Measurements from ENCODE around the gene MTLN. TPM values are rescaled to one million over a fixed set of nuclear protein-coding genes. Genes with fewer than 3 reads are reported as not detected.

MTLN gene
- total and polyA plus RNA-seq, 12 donors: 129 to 848 (median 177) TPM

DNA sequence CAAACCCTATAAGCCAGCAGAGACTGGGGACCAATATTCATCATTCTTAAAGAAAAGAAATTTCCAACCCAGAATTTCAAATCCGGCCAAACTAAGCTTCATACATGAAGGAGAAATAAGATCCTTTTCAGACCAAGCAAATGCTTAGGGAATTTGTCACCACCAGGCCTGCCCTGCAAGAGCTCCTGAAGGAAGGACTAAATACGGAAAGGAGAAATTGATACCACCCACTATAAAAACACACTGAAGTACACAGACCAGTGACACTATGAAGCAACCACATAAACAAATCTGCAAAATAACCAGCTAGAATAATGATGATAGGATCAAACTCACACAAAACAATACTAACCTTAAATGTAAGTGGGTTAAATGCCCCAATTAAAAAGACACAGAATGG lies 29.9 kb downstream of the MTLN start:
- Histone ChIP-seq H3K9me3 (peaks cover 0 to 27% (median 11%) of the 10 kb centered on the region in 11 donors), H3K27me3 (no peaks in the 10 kb centered on the region), H3K36me3 (peaks cover 0 to 10% (median 0%) of the 10 kb centered on the region in 9 donors), H3K27ac (no peak overlapping the region), H3K4me1 (no peaks in the 10 kb centered on the region), H3K4me3 (no peak overlapping the region)
- ATAC-seq (no peak), DNase-seq (no peak)
- WGBS, 2 donors: 93 to 95% methylated on average over 2 of the region's 2 CpGs
- TF ChIP-seq, protein P1, sequence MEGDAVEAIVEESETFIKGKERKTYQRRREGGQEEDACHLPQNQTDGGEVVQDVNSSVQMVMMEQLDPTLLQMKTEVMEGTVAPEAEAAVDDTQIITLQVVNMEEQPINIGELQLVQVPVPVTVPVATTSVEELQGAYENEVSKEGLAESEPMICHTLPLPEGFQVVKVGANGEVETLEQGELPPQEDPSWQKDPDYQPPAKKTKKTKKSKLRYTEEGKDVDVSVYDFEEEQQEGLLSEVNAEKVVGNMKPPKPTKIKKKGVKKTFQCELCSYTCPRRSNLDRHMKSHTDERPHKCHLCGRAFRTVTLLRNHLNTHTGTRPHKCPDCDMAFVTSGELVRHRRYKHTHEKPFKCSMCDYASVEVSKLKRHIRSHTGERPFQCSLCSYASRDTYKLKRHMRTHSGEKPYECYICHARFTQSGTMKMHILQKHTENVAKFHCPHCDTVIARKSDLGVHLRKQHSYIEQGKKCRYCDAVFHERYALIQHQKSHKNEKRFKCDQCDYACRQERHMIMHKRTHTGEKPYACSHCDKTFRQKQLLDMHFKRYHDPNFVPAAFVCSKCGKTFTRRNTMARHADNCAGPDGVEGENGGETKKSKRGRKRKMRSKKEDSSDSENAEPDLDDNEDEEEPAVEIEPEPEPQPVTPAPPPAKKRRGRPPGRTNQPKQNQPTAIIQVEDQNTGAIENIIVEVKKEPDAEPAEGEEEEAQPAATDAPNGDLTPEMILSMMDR (IDR thresholded peaks at IDR 0.05): no peak
- intact Hi-C loops (cut with DNase I): no loop called here

DNA sequence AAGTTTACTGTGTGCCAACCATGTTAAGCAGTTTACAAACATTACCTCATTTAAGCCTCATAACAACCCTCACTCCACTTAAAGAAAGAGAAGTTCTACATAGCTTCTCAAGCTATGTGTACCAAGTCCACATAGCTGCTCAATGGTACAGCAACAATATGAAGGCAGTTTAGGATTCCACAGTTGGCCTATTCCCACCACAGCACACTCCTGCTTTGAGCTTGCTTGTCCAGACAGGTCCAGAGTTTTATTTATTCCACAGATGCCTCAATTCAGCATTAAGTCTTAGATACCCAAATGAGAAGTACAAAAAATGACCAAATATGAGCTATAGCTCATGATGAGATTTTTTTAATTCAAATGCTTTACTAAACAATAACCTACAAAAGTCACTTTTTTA lies 32.3 kb downstream of the MTLN start:
- intact Hi-C loops (cut with DNase I): no loop called here
- TF ChIP-seq, protein P1 (IDR thresholded peaks at IDR 0.05): no peak
- ATAC-seq (no peak), DNase-seq (no peak)
- H3K27ac ChIP-seq: no peak overlapping the region
- H3K4me1 ChIP-seq: no peaks in the 10 kb centered on the region
- peaks cover 0 to 10% (median 0%) of the 10 kb centered on the region in 9 donors for H3K36me3 ChIP-seq
- no peaks in the 10 kb centered on the region for H3K27me3 ChIP-seq
- H3K9me3 ChIP-seq: peaks cover 0 to 24% (median 11%) of the 10 kb centered on the region in 11 donors
- no peak overlapping the region for H3K4me3 ChIP-seq

DNA sequence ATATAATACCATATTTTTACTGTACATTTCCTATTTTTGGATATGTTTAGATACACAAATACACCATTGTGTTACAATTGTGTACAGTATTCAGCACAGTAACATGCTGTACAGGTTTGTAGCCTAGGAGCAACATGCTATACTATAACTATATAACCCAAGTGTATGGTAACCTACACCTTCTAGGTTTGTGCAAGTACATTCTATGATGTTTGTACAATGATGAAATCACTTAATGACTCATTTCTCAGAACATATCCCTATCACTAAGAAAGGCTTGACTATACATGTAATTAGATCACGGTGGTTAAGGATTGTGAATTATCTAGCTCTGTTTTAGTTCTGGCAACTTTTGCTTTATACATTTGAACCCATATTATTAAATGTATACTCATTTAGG lies 38.8 kb downstream of the MTLN start:
- Histone ChIP-seq H3K27ac (no peak overlapping the region), H3K9me3 (no peaks in the 10 kb centered on the region), H3K27me3 (no peaks in the 10 kb centered on the region), H3K4me1 (peaks cover 0 to 14% (median 0%) of the 10 kb centered on the region in 9 donors), H3K36me3 (peaks cover 0 to 10% (median 0%) of the 10 kb centered on the region in 9 donors), H3K4me3 (no peak overlapping the region)
- DNase-seq (no peak), ATAC-seq (no peak)
- WGBS, 2 donors: 92 to 95% methylated on average over 1 of the region's 1 CpG
- TF ChIP-seq, protein P1 (IDR thresholded peaks at IDR 0.05): no peak
- intact Hi-C loops (cut with DNase I): no loop called here

DNA sequence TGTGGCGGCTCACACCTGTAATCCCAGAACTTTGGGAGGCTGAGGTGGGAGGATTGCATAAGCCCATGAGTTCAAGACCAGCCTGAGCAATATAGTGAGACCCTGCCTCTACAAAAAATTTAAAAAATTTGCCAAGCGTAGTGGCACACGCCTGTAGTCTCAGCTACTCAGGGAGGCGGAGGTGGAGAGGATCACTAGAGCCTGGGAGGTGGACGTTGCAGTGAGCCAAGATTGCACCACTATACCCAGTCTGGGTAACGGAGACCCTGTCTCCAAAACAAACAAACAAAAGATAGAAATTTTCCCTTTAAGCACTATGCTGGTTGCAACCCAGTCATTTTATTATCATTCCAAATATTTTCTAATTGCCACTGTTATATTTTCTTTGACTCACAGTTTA lies 39.8 kb downstream of the MTLN start:
- no peak for ATAC-seq

More for the DNA sequence above, 39.8 kb downstream of the MTLN start:
- Histone ChIP-seq H3K9me3 (no peaks in the 10 kb centered on the region), H3K27me3 (no peaks in the 10 kb centered on the region), H3K4me3 (no peak overlapping the region), H3K27ac (no peak overlapping the region), H3K36me3 (peaks cover 0 to under 1% (median 0%) of the 10 kb centered on the region in 9 donors), H3K4me1 (peaks cover 0 to 14% (median 0%) of the 10 kb centered on the region in 9 donors)
- TF ChIP-seq, protein P1 (IDR thresholded peaks at IDR 0.05): no peak
- intact Hi-C loops (cut with DNase I): no loop called here
- no peak for DNase-seq
- 89 to 91% methylated on average over 6 of the region's 6 CpGs for WGBS, 2 donors
